HT-29 (cell line): Measurements from ENCODE around the gene INHBB. TPM values are rescaled to one million over a fixed set of nuclear protein-coding genes. Genes with fewer than 3 reads are reported as not detected.
"Not testable (repeated sequence)": the region's sequence is repeated elsewhere in the genome, so short reads cannot be mapped to it uniquely, and the experiment has no call there.

Experiments used
- DNase-seq: peaks from one replicate; pipeline ENCODE4 v3.0.0-alpha.2; 2015; ENCODE audit warnings: low spot score
- total RNA-seq: library from RNA; depleted of rRNA; stranded (reverse); fragments of >200 nt; shearing (Covaris generic); gene quantifications from 2 replicates; pipeline ENCODE4 v1.2.3, GENCODE V29; 2014

INHBB gene
- total RNA-seq, 1 experiment from 2014 or later, result not detected

DNA sequence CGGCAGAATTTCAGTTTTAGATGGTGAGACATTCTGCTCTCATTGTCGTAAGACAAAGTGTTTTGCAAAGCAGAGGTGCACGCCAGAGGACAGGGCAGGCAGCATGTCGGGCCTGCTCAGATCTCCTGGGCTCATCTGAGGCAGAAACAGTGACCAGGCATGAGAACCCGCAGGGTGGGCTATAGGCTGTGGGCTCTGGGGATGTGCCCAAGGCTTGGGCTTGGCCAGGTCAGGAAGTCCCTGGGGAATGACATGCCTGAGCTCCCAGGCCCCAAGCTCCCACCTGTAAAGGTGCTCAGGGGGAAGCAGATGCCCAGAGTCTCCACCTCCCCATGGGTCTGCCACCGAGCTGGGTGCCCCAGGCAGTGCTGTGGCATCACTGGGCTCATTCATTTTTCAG is 35.3 kb downstream of the INHBB start:
- DNase-seq, result no peak

DNA sequence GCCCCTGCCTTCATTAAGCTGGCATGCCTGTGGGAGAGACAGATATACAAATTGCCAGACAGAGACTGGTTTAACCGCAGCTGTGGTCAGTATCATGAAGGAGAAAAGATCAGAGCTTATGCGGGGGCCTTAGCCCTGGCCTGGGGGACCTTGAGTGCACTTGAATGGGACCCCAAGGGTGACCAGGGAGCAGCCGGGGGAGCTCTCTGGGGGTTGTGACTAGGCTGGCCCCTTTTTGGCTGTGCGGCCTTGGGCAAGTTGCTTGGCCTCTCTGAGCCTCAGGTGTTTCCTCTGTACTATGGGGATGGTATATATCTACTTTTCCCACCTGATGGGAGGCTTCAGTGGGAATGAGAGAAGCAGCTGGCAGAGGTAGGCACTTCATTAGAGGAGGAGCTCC is 35.7 kb downstream of the INHBB start:
- no peak for DNase-seq

DNA sequence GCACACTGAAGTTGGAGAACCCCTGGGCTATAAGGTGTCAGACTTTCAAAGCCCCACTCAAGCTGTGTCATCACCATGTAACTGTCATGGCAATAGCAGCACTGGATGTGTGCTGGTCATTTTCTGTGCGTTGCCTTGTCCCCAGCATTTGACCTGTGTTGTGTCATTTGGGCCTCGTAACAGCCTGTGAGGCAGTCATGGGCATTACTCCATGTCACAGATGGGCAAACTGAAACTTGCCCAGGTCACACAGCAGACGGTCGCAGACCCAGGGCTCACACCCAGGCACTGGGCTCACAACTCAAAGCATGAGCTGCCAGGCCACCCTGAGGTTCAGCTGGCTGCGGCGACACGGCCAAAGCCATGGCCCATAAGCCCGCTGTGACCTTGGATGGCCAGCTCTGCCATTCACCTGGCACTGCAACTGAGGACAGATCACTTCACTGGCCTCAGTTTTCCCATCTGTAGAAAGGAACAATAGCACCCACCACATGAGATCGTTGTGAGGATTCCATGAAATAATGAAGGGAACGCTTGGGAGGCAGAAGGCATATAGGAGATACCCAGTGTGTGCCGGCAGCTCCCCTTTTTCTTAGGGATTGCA is 36.7 kb downstream of the INHBB start:
- DNase-seq, result no peak

DNA sequence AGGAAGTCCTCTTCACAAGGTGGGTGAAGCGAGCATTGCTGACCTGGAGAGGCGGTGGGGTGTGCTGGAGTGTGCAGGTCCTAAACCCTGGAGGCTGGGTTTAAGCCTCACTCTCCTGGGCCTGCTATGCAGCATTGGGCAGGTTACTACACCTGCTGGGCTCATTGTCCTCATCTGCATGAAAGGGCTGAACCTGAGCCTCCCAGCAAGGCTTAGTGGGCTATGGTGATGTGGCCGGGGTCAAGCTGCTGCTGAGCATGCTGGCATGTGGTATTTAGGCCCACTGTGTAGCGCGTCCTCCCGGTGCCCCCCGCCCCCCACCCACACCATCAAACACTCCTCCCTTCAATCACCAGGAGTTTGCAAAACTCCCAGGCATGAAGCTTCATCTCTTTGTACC is 37.3 kb downstream of the INHBB start:
- no peak for DNase-seq

DNA sequence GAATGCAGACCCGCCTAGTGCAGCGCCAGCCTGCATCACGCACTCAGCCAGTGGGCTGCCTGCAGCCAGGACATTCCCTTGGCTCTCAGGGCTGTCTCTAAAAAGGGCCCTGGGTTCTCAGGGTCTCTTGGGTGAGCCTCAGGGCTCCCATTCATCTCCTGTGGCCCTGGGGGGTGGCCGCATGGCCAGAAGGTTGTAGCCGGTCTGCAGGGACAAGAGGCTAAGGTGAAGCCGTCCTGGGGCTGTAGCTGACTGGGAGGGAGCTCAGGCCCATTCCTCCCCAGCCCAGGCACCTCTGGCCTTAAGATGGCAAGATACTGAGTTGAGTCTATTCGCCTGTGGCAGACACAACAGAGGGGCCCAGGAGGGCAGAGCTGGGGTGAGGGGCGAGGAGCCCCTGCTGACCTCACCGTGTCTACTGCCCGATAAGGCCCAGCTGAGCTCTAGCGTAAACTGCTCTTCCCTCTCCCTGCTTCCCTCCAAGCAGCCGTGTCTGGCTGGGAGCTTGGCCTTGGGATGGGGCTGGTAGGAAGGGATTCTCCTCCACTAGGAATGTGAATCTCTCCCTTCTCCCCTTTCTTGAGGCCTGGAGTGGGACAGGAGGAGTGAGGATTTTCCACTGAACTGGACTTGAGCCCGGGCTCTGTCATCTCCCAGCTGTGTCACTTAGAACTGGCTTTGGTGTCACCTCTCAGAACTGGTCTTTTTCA is 37.9 kb downstream of the INHBB start:
- no peak for DNase-seq

DNA sequence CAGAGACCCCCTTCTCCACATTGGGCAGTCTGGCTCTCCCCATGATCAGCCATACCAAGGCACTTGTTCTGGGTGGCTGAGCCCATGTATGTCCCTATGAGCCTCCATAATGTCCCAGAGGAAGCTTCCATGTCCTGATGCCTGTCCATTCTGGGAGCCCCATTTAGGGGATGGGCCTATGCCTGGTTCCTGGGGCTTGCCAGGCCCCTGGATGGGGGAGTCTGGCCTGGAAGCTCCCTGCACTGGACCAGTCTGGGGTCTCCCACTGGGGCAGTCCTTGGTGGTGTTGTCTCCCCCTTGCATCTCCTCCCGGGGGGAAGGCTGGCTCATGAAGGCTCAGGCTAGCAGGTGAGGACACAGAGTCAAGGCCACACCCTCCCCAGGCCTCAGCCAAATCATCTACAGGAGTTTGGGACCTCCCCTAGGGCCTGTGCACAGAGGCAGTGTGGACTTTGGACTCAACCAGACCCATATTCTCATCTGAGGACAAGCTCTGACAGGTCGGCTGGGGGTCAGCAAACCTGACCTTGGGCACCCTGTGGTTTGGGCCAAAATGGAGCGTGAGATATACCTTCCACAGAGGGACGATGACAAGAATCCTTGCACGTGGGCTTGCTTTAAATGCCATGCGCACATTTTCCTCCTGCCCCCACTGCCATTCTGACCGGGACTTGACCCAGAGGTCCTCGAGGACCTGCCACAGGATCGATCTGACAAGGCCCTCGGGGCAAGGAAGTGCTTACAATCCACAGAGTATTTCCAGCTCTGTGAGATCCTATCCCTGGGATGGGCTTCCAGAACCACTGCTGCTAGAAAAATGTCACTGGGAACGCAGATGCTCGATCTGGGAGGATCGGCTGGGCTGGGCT is 38.8 kb downstream of the INHBB start:
- no peak for DNase-seq

DNA sequence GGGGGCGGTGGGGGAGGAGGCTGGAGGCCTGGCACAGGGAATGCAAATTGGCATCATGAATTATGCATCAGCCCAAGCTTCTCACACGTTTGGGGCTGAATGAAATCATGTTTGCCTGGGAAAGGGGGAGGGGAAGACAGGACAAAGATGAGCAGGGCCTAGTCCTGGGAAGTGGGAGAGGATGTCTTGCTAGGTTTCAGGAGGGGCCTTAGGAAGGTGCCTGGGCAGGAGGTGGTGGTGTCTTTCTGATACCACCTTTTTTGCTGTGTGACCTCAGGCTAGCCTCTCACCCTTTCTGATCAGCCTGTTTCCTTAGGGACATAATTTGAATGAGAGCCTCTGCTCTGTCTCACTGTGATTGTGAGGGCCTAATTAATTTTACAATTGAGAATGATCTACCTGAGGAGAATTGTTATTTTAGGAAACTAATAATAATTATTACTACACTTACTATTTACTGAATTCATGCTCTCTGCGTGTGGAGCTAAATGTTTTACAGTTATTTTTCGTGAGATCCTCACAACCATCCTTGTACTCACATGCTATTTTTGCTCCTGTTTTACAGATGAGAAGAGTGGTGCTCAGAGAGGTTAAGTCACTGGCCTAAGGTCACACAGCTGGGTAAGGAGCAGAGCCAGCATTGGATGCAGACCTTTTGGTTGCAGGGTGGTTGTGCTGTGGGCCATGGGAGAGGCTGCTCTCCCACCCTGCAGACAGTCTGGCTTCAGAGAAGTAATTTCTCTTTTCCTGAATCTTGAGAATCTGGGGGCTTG is 39.6 kb downstream of the INHBB start:
- no peak for DNase-seq

DNA sequence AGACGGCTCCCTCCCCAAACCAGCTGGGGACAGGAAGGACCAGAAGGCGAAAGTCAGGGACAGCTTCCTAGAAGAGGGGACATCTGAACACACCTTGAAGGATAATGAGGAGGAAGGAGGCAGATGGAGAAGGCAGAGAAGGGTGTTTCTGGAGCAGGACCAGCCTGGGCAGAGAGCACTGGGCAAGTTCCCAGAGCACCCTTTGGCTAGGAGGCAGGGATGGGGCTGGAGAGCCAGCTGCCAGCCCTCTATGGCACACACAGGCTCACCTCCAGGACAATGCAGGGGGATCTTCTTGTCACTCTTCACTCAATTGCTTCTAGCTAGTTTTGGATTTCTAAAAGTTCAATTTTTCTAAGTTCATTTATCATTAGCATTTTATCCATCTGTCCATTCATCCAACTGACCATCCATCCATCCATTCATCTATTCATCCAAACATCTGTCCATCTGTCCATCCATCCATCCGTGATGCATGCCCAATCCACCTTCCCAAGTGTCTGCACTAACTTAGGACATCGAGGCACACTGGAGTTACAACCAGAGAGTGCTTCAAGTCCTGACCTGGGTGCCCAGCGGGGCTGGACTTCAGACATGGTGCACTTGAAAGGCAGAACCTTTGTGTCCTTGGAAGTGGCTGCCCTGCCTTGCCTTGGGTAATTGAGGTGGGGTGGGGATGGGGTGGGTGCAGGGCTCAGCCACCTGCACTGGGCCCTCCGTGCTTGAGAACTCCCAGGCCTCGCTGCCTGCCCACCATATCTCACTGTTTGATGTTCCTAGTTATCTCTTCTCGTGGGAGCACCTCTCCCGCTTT is 42.5 kb downstream of the INHBB start:
- no peak for DNase-seq

DNA sequence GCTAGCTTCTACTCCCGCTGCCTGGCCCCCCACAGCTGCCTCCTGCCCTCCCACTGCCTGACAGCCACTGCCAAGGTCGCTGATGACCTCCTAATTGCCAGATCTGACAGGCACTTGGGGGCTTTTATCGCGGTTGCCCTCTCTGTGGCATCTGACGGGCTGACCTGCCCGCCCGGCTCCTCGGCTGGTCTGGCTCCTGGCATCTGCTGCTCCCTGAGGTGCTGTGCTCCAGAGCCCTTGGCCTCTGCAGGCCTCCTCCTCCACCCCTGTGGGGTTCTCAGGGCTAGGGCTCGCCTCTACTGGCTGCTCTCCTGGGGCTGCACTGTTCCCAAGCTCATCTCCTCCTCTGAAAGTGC is 43.1 kb downstream of the INHBB start:
- no peak for DNase-seq

DNA sequence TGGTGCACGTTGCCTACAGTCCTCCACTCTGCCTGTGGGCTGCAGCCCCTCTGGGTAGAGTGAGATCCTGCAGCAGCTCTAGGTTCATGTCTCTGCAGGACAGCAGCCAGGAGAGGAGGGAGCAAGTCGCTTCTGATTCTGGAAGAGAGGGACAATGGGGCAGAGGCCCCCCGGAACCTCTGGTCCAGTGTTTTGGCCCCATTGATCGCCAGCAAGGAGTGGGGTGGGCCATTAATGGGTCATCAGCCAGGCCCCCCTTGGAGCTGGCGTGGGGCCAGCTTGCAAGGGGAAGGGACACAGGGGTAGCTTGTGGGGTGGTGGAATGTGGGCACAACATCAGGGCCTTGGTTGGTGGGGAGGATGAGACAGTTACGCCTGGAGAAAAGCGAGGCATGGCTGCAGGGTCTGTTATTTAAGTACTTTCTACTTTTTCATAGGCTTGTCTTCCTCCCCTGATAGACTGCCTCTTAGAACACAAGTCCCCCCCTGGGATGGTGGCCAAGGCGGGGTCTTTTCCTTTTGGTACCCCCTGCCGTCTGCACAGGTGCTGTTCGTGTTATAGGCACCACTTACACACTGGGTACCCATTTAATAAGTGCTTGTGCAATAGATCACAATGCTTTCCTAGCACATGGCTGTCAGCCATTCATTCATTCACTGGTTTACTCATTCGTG is 44.6 kb downstream of the INHBB start:
- DNase-seq, result no peak

DNA sequence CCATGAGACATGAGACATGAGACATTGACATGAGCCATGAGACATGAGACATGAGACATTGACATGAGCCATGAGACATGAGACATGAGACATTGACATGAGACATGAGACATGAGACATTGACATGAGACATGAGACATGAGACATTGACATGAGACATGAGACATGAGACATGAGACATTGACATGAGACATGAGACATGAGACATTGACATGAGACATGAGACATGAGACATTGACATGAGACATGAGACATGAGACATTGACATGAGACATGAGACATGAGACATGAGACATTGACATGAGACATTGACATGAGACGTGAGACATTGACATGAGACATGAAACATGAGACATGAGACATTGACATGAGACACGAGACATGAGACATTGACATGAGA is 45.4 kb downstream of the INHBB start:
- DNase-seq, result not testable (repeated sequence)

DNA sequence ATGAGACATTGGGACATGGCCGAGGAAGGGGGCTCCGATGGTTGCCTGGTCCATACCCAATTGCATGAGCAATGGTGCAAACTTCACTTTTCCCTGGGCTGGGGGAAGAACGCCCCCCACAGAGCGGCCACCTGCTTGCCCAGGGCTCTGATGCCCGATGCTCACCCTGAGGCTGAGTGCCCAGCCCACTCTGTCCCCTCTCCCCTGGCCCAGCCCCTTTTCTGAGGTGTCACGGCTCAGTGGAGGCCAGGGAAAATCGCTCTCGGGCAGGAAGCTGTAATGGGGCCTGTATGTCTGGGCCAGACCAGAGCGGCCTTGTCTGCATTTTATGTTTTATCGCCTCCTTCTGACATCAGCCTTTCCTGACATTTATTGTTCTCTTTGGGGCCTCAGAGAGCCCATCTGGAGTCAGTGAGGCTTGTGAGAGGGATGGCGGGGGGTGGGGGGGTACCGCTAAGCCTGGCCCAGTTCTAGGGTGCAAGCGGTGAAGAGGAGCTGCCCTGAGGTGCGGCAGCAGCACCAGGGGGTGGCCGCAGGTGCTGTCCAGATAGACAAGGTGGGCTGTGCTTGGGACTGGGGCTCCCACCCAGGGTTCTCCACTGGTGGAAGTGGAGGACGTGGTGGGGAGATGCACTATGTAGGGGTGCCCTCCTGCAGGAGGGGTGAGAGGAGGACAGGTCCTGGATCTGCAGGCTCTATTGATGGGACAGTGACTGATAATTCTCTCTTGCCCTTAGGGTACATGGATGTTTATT is 46.2 kb downstream of the INHBB start:
- no peak for DNase-seq

DNA sequence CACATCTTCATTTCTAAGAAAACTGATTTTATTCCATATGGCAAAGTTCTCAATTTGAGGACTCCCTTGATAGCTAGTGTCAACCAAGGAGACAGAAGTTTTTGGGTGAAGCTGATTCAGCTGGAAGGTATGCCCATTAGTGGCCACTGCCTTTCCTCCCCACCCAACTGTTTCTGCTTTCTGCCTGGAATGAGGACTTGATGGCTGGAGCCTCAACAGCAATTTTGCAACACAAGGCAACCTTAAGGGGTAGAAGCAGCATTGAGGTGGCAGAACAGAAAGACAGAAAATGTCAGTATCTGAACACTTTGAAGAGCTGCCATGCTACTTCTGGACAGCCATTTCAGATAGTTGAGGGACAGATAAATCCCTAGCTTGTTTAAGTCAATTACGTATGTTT is 47.0 kb downstream of the INHBB start:
- DNase-seq, result no peak

DNA sequence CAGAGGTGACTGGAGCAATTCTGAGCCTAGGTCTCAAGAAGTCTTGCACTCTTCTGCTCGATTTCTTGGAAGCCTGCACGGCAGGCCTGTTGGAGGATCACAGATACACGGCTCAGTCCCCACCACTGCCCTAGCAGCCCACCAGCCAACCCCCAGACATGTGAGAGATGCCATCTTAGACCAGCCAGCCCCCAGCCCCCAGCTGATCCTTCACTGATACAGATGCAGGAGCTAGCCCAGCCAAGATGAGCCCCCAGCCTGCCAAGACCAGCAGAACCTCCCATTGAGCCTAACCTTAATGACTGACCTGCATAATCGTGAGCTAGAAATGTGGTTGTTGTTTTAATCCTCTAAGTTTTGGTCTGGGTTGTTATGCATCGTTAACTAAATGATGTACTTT is 47.5 kb downstream of the INHBB start:
- DNase-seq, result no peak

DNA sequence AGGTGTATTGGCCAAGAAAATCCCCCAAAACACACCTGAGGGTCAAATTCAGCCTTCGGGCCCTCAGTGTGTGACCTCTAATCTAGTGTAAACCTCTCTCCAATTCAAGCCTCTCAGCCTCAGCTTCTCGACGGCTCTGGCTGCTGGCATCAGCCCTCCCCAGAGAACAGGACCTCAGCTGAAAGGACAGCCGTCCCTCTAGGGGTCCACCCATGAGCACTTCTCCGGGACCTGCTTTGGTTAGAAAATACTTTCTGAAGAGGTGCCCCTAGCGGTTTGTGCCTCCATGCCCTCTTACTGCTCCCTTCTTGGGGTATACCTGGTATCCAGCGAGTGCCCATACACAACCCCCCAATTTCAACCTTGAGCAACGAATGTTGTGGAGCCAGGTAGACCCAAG is 48.8 kb downstream of the INHBB start:
- no peak for DNase-seq

DNA sequence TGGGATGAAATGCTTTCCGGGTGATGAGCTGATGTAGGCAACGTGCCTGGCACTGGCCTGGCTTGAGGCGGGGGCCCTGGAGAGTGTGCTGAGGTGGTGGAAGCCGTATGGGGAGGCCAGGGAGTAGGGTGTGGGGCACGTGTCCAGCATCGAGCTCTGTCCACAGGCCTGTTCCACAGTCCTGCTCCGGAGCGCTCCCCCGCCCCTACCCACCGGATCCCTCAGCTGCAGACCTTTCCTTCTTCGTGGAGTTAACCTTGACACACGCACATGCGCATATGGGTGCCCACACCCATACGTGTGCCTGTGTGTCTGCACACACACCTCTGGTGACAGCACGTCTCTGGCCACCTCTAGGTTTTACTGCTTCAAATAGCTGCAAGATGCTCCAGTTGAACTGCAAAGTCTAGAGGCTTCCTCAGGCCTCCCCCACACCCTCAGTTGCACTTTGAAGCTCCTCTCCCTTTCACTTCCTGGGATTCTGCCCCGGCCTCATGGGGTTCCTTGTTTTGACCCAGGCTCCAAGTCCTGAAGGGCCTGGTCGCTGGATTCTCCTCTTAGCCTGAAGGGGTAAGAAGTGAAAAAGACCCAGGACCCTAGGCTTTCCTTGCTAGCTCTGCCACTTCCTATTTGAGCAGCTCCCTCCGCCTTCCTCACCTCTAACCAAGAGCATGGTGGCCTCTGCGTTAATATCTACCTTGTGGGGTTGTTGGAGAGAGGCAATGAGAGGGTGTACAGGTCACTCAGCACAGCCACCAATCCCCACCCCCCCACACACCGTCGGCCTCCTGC is 49.5 kb downstream of the INHBB start:
- no peak for DNase-seq

DNA sequence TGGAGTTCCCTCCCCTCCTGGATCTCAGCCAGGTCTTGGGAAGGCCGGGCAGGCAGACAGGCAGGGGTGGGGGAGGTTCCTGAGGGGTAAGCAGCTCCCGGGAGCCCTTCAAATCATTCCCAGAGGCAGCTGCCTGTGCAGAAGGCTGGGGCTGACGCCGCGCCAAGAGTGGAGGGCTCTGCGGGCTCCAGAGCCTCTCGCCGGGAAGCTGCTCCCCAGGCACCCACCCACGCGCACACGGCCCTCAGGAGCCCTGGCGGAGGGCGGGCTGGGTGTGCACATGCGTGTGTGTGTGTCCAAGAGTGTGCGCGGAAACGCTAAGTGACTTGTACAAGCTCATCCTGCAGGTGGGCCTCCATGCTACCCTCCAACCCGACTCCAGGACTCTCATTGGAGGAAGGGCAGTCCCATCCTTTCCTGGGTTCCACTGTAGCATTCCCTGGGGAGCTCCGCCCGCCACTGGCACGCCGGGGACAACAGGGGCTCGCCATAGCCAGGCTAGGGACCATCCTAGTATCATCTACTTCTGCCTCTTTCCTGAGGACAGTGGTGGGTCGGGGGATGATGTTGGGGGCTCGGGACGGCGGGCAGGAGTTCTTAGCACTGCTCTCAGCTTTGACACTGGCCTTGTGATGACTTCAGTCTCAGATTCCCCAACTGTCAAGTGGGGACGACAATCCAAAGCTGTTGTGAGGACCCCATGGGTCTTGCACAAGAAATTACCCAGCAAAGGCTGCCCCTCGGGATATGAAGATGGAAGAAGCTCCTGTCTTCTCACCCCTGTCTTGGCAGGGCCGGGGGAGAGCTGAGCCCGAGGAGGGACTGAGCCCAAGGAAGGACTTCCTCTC is 50.3 kb downstream of the INHBB start:
- no peak for DNase-seq
